GM12878 (cell line): ENCODE results near the gene NPRL2. TPM values are rescaled to one million over a fixed set of nuclear protein-coding genes. Genes with fewer than 3 reads are reported as not detected.

Source experiments
- ATAC-seq: fragments of 200-7000 bp; cut with Tn5 transposase; 3 replicates; pipeline ENCODE4 v1.9.1; 2020; ENCODE audit warnings: mild to moderate bottlenecking, moderate library complexity
- BruUV-seq: library from RNA; stranded (reverse); fragments of 400-500 nt; replicated peaks from 2 replicates; lab custom pipeline; 2021; lab: Mats Ljungman, UMichigan
- CTCF ChIA-PET: fragments of 300-600 bp; sonication (Branson Sonifier 250); formaldehyde crosslinking; extraction: SDS; loops from one replicate; lab custom pipeline; 2021; ENCODE audit warnings: inconsistent platforms; lab: Yijun Ruan, JAX
- POLR2A ChIA-PET: fragments of 350-600 bp; formaldehyde crosslinking; extraction: SDS; loops from one replicate; lab custom pipeline; 2021; ENCODE audit warnings: inconsistent platforms; lab: Charles Lee
- RAD21 ChIA-PET: fragments of 300-600 bp; sonication (Branson Sonifier 250); formaldehyde crosslinking; loops from one replicate; lab custom pipeline; 2023; ENCODE audit warnings: antibody characterized with exemption; ENCODE audit not compliant: unreplicated experiment; lab: Charles Lee
- SMC1A ChIA-PET: fragments of 300-600 bp; sonication (Branson Sonifier 250); formaldehyde crosslinking; loops from one replicate; lab custom pipeline; 2023; ENCODE audit not compliant: unreplicated experiment, uncharacterized antibody; lab: Charles Lee
- DNase-seq: peaks from one replicate; pipeline ENCODE4 v3.0.0-alpha.2; 2011; ENCODE audit warnings: low read depth, low spot score
- FAIRE-seq: peaks from 3 replicates; lab custom pipeline; 2011; peaks lifted over from hg19 to GRCh38; lab: Jason Lieb, UNC
- H2AFZ ChIP-seq: 2 replicates; pipeline ENCODE4 v1.6.0; 2011; ENCODE audit warnings: low read depth, low read length, control low read depth; ENCODE audit not compliant: control insufficient read depth
- H3K27ac ChIP-seq: 2 replicates; pipeline ENCODE4 v1.5.1; 2011; ENCODE audit warnings: control low read depth; ENCODE audit not compliant: control insufficient read depth, insufficient read depth
- H3K27me3 ChIP-seq, 2 experiments: replicated peaks in 1 of 2; 2 replicates each; pipeline versions ENCODE4 v1.6.0 to v1.6.1; 2011; ENCODE audit warnings: low read length in 1 of 2; ENCODE audit not compliant: control insufficient read depth in 2 of 2, insufficient read depth in 2 of 2
- H3K36me3 ChIP-seq, 2 experiments: 2 replicates each; pipeline ENCODE4 v1.5.1; 2011; ENCODE audit warnings: low read length in 1 of 2; ENCODE audit not compliant: control insufficient read depth in 2 of 2, insufficient read depth in 2 of 2
- H3K4me1 ChIP-seq: 2 replicates; pipeline ENCODE4 v1.6.1; 2011; ENCODE audit warnings: mild to moderate bottlenecking, low read length, moderate library complexity, mixed read lengths; ENCODE audit not compliant: control insufficient read depth, insufficient read depth
- H3K4me2 ChIP-seq: 2 replicates; pipeline ENCODE4 v1.6.0; 2011; ENCODE audit warnings: control low read depth; ENCODE audit not compliant: control insufficient read depth, insufficient read depth
- H3K4me3 ChIP-seq: fragments of 200-600 bp; sonication (generic); 2 replicates; pipeline ENCODE4 v1.5.1; 2016
- H3K79me2 ChIP-seq: 2 replicates; pipeline ENCODE4 v1.6.0; 2011; ENCODE audit warnings: low read length; ENCODE audit not compliant: control insufficient read depth, insufficient read depth
- H3K9ac ChIP-seq: 2 replicates; pipeline ENCODE4 v1.8.0; 2011; ENCODE audit warnings: low read length, control low read depth, mixed read lengths; ENCODE audit not compliant: control insufficient read depth, insufficient read depth
- H3K9me3 ChIP-seq: replicated peaks from 3 replicates; pipeline ENCODE4 v1.5.1; 2011; ENCODE audit warnings: mild to moderate bottlenecking, low read length; ENCODE audit not compliant: control insufficient read depth, insufficient read depth
- H4K20me1 ChIP-seq: 2 replicates; pipeline ENCODE4 v1.6.0; 2011; ENCODE audit not compliant: control insufficient read depth, insufficient read depth
- SKIL ChIP-seq: fragments of 450-650 bp; IDR thresholded peaks from 2 replicates; pipeline ENCODE4 v1.6.1; 2017; ENCODE audit warnings: mild to moderate bottlenecking, low read depth, inconsistent platforms; ENCODE audit not compliant: poor library complexity, severe bottlenecking
- WGBS: methylation state at CpG from one replicate; pipeline ENCODE4 v1.1.6; 2016; ENCODE audit warnings: low lambda C conversion rate; ENCODE audit not compliant: insufficient replicate concordance, insufficient coverage; ENCODE audit errors: missing lambda C conversion rate; 5-methylcytosine and 5-hydroxymethylcytosine counted together
- in situ Hi-C: fragments of 300-500 bp; cut with MboI; formaldehyde crosslinking; loops from 9 replicates; pipeline ENCODE4 v1.14.3; 2018; ENCODE audit warnings: mixed read lengths
- intact Hi-C: fragments of 100-400 bp; cut with micrococcal nuclease; formaldehyde crosslinking; loops from one replicate; pipeline ENCODE4 v1.14.2; 2022; ENCODE audit not compliant: unreplicated experiment
- polyA plus RNA-seq, 11 experiments: library from polyadenylated mRNA; depleted of rRNA in 4 of 11; unstranded in 6 of 11; stranded (reverse) in 5 of 11; fragments of >200 nt; fragmentation: Nextera tagmentation in 4 of 11; fragmentation: Illumina TruSeq in 1 of 11; extraction: Ambion mirVana in 4 of 11; extraction: Trizol in 1 of 11; gene quantifications; 1 replicate in 1 of 11; 2 replicates in 10 of 11; pipeline versions ENCODE4 v1.2.1 to v1.2.3, GENCODE V29; 2011 to 2016; ENCODE audit warnings: inconsistent platforms in 2 of 11, missing spikeins in 2 of 11, low read depth in 1 of 11
- total RNA-seq, 4 experiments: library from RNA; depleted of rRNA in 3 of 4; stranded (reverse); fragments of >200 nt in 3 of 4; fragmentation: Illumina TruSeq in 1 of 4; extraction: Trizol in 1 of 4; gene quantifications; 2 replicates each; pipeline versions ENCODE4 v1.2.1 to v1.2.3, GENCODE V29; 2013 to 2021
- TF ChIP-seq, protein P1 (sequence below): fragments of 450-650 bp; conservative IDR thresholded peaks from 2 replicates; pipeline ENCODE4 v1.6.1; 2017; ENCODE audit warnings: mild to moderate bottlenecking, moderate library complexity

The NPRL2 gene
- total and polyA plus RNA-seq, 10 of the 15 experiments (the other 5 are each of a cell fraction or from before 2014, with no cell fraction given), result 17.8 to 54.2 (median 32.9) TPM

DNA sequence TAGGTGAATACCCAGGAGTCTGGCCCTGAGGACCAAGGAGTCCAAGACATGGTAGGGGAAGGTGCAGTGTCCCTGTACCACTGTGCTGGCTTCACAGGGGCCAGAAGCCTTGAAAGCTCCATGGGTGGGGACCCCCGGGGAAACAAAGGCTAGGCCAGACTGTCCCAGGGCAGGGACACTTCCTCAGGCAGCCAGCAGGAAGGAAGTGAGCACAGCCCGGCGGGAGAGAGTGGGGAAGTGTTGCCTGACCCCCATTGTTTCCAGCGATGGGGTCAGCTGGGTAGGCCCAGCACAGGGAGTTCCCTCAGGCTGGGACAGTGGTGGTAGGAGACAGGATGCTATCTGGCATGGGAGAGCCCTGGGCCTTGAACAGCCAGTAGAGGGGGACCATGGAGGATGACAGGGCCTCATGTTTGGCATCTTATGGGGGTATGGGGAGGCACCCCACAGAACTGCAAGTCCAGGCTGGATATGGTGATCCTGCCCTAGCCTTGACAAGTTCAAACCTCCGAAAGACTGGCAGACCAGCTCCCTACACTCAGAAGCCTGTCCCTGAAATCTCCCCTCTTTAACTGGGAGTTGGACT is 26.9 kb downstream of the NPRL2 start:
- no peaks in the 10 kb centered on the region for H3K27me3 ChIP-seq
- TF ChIP-seq, protein P1, sequence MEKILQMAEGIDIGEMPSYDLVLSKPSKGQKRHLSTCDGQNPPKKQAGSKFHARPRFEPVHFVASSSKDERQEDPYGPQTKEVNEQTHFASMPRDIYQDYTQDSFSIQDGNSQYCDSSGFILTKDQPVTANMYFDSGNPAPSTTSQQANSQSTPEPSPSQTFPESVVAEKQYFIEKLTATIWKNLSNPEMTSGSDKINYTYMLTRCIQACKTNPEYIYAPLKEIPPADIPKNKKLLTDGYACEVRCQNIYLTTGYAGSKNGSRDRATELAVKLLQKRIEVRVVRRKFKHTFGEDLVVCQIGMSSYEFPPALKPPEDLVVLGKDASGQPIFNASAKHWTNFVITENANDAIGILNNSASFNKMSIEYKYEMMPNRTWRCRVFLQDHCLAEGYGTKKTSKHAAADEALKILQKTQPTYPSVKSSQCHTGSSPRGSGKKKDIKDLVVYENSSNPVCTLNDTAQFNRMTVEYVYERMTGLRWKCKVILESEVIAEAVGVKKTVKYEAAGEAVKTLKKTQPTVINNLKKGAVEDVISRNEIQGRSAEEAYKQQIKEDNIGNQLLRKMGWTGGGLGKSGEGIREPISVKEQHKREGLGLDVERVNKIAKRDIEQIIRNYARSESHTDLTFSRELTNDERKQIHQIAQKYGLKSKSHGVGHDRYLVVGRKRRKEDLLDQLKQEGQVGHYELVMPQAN, result no peak
- TF ChIP-seq SKIL, result no peak
- TF ChIP-seq, all 136 proteins: peak for 0
- Histone ChIP-seq H3K79me2 (peaks cover 19% of the 10 kb centered on the region), H3K36me3 (peaks cover 0 to 4% of the 10 kb centered on the region in 2 experiments; a peak in 1 of 4 replicates), H3K4me2 (no peak overlapping the region), H3K9me3 (no peaks in the 10 kb centered on the region), H3K4me3 (no peak overlapping the region), H3K9ac (no peak overlapping the region), H3K4me1 (peaks cover 17% of the 10 kb centered on the region), H2AFZ (no peak overlapping the region), H3K27ac (no peak overlapping the region), H4K20me1 (no peaks in the 10 kb centered on the region)
- no peak for FAIRE-seq
- 31% methylated on average over 5 of the region's 5 CpGs for WGBS
- ChIA-PET POLR2A (no interaction called here), SMC1A (interaction anchor here (1.0 kb wide), 1 partner anchor 24 kb away, joined by 3 read pairs; the partner anchor contains the start of genes HYAL3 and NAA80), RAD21 (interaction anchor here (0.7 to 2.3 kb wide), 4 partner anchors 14 to 45 kb away, joined by 3 to 6 read pairs (median 4); partner anchors contain the start of genes IFRD2 and LSMEM2), CTCF (interaction anchor here (0.8 to 5.1 kb wide), 14 partner anchors 9 to 129 kb away, joined by 3 to 72 read pairs (median 6); partner anchors contain the start of genes HYAL1, HYAL3, IFRD2 and LSMEM2)
- ATAC-seq, result no peak
- intact Hi-C loops (loop anchor here (1.0 kb wide), 2 partner anchors 49 to 96 kb away; no protein-coding TSS in a partner anchor), in situ Hi-C loops (no loop called here)
- BruUV-seq, result no TSS peak
- no peak for DNase-seq
